ENCODE results near the gene STAP1.

- no peak for TF ChIP-seq CTCF (IDR thresholded peaks at IDR 0.05)
- no peak for TF ChIP-seq POLR2A (IDR thresholded peaks at IDR 0.05)
These were observed 27.1 kb upstream of the STAP1 start for GRCh38 chr4:67531379-67531962.
